ENCODE data around the gene DYRK1B.

DNA sequence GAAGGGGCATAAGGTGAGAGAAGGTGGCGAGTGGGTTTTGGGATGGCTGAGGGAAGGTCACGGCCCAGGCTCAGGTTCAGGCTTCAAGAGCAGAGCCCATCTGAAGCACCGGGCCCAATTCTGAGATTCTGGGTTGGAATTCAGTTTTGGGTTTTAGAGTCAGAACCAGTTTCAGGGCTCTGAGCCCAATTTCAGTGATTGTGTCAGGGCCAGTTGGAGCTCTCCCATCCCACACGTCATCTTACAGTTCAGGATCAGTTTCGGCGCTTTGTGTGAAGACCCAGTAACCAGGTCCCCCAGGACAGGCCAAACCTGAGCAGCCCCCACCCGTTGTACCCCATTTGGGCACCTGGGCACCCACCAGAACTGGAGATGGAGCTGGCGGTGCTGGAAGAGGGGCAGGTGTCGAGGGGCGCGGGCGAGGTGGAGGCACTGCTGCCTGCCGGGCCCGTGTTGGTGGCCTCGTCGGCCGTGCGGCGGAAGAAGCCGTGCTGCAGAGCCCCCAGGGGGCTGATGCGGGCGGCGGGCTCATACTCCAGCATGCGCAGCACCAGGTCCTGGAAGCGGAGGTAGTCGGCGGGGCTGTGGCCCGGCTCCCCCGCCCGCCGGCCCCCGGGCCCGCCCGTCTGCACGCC, 7.5 kb downstream of the DYRK1B start:
- TF ChIP-seq, protein P1, sequence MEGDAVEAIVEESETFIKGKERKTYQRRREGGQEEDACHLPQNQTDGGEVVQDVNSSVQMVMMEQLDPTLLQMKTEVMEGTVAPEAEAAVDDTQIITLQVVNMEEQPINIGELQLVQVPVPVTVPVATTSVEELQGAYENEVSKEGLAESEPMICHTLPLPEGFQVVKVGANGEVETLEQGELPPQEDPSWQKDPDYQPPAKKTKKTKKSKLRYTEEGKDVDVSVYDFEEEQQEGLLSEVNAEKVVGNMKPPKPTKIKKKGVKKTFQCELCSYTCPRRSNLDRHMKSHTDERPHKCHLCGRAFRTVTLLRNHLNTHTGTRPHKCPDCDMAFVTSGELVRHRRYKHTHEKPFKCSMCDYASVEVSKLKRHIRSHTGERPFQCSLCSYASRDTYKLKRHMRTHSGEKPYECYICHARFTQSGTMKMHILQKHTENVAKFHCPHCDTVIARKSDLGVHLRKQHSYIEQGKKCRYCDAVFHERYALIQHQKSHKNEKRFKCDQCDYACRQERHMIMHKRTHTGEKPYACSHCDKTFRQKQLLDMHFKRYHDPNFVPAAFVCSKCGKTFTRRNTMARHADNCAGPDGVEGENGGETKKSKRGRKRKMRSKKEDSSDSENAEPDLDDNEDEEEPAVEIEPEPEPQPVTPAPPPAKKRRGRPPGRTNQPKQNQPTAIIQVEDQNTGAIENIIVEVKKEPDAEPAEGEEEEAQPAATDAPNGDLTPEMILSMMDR (optimal IDR thresholded peaks at IDR 0.05 in 1 of 3, IDR thresholded peaks at IDR 0.05 in 1 of 3, conservative IDR thresholded peaks at IDR 0.05 in 1 of 3; ENCODE audit: extremely low read depth in 1 of 3, insufficient read depth in 2 of 3, low read length in 3 of 3): no peak
- no peak for TF ChIP-seq EZH2 (IDR thresholded peaks at IDR 0.05; ENCODE audit: low read length)

Data from keratinocyte (primary cell).